ENCODE data around the gene PLEKHD1.

PLEKHD1 gene

DNA sequence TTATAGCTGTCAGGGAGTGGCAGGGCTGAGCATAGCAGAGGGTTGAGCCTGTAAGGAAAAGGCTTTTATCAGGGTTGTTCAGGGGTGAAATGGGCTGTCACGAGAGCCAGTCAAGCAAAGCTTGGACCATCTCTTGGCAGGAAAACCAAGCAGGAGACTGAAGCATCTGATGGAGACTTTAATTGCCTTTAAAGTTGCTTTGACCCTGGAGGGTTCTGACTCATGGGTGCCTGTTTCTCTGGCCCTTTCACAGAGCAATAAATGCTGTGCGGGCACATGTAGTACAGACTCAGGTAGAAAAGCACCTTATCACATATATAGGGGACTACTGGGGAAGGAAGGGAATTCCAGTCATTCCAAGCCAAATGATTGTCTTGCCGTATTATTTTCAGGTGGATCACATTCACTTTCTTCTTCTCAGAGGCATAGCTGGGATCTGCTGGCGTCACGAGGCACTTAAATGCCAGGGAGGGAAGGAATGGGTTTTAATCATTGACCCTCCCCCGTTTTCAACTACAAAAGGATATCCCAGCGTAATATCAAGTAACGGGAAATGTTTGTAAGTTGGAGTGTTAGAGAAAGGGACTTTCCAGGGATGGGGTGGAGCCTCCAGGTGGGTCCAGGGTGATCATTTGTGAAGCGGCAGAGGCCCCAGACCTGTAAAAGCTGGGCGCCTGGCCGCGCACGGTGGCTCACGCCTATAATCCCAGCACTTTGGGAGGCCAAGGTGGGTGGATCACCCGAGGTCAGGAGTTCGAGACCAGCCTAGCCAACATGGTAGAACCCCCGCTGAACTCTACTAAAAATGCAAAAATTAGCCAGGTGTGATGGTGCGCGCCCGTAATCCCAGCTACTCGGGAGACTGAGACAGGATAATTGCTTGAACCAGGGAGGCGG, 34.9 kb downstream of the PLEKHD1 start:
- DNase-seq = no peak

GRCh38 chr14:69522026-69522425, 37.5 kb downstream of the PLEKHD1 start:
- no peak for DNase-seq

- DNase-seq = no peak
Observed at GRCh38 chr14:69525896-69526295, 41.4 kb downstream of the PLEKHD1 start.

- no peak for DNase-seq
Observed at GRCh38 chr14:69527635-69528034, 43.1 kb downstream of the PLEKHD1 start.

GRCh38 chr14:69528143-69528542, 43.6 kb downstream of the PLEKHD1 start:
- no peak for DNase-seq

GRCh38 chr14:69528930-69529329, 44.4 kb downstream of the PLEKHD1 start:
- no peak for DNase-seq

DNA sequence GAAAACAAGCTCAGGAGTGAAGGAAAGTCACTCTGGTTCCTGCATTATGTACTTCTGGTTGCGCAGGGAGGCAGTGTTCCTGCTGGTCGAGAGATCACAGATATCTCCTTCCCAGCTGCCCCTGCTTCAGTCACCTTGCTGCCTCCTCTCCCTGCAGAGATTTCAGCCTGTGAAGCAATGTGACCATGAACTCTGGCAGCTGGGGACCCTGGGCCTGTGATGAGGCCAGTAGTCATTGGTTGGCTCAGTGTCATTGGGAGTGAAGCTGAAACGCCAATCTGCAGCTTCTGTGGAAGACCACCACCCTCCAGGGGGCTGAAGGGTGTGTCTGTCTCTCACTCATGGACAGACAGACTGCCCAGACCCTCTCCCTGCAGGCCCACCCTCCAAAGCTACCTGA, 45.0 kb downstream of the PLEKHD1 start:
- DNase-seq = no peak

DNA sequence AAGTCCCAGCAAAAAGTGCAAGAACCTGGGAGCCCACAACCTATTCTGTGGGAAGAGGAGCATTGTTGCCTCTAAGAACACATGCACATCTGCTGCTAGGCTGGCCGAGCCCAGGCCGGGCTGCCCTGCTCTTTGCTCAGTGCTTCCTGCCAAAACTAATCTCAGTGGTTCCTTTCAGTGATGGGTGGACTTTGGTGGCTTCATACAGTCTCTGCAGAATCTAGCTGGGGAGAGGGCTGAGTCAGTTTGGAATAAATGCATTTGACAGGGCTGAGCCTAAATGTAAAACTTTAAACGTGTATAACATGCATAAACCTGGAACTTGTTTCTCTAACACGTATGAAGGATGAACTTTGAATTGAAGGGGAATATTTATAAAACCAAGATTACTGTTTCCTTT, 45.6 kb downstream of the PLEKHD1 start:
- no peak for DNase-seq

DNA sequence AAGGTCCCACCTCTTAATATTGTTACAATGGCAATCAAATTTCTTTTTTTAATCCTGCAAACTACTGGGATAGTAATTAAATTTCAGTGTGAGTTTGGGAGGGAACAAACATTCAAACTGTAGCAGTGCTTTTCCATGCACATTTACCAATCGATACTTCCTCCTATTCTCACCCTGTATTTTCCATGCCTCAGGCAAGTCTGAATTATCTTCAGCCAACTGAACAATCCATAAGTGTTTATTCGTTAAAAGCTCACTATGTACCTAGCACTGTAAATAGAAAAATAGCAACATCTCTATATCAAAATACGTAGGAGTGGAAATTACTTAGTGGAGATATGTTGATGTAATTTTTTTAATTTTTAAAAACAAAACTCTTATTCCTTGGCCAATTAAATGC, 46.6 kb downstream of the PLEKHD1 start:
- no peak for DNase-seq

DNA sequence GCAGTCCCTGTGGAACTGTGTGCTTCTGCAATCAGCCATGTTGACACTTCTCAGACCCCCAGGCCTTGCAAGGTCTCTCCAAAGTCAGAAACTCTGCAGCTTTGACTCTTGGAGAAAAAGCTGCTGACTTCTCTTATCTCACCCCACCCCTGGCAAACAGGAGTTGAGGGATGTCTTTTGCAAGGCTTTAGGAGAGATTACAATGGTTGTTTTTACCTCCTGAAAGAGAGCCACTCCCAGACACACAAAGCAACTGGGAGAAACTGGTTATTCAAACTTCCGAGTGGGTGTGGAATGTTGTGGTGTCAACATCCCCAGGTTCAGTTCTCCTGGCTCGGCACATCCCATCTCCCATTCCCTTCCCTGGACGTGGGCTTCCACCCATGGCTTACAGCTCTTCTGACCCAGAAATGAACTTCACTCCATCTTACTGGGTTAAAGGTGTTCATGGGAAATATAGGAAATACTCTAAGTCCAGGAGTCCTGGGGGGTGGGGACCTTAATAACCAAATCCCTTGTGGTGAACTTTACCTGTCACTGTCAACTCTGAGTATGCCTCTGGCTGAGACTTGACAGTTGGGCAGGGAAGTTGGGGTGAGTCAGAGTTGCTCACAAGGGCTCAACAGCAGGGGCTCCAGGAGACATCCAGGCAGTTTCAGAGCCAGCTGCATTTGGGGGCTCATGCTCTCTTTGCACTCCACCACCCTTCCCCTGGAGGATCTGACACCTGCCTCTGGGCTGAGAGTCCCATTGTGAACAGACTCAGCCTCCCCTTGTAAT, 48.2 kb downstream of the PLEKHD1 start:
- DNase-seq = no peak

DNA sequence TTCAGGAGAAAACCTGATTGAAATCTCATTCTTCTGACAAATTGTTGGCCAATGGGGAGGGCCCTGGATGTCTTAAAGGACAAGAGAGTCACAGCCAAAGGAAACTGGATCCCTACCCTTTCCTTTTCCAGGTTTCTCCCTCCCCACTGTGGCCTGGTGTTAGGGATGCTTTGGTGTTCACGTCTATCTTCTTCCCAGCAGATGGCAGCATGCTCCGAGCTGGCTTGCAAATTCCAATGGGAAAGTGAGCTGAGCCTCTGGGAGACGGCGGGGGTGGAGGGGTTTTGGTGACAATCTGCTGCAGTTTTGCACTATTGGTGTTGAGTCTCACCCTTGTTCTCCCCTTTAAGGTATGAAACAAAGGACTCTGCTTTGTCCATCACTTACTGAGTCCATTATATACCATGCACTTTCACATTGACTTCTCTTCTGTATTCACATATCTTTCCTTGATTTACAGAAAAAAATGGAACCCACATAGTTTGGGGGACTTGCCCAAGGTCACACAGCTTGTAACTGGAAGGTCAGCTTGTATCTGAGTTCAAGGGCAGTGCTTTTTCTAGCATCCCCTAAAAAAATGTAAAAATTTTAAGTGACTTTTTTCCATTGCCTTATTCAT, 50.8 kb downstream of the PLEKHD1 start:
- peak; percentile 9 for DNase-seq

- DNase-seq = no peak
Observed at GRCh38 chr14:69536971-69537370, 52.4 kb downstream of the PLEKHD1 start.

DNA sequence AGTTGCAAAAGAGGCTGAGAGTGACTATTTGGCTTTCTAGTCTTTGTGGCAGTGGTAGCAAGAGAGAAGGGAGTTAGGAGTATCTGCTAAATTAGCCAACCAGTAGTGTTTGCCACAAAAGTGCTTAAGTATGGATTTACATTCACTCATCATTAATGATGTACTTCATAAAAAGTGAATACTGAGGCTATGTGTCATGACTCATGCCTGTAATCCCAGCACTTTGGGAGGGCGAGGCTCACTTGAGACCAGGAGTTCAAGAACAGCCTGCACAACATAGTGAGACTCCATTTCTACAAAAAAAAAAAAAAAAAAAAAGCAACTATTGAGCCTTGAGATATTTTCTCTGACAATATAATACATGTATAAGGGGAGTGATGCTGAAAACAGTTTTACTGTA, 53.4 kb downstream of the PLEKHD1 start:
- no peak for DNase-seq

DNA sequence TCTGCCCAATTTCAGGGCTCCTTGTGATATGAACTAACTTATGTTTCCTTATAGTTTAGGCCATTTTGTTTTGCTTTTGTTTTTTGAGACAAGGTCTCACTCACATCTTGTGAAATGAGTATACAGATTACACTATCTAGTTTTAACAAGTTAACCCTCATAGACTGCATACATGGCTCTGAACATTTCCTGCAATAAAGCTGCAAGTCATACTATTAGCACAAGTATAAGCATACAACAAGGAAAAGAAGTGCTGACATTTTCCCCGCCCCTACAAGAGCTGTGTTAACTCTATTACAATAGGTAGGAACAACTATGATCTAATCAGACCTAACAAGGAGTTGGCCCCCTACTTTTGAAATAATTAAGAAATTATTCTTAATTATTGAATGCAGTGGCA, 54.2 kb downstream of the PLEKHD1 start:
- DNase-seq = no peak

GRCh38 chr14:69539631-69540410, 55.3 kb downstream of the PLEKHD1 start:
- no peak for DNase-seq

DNA sequence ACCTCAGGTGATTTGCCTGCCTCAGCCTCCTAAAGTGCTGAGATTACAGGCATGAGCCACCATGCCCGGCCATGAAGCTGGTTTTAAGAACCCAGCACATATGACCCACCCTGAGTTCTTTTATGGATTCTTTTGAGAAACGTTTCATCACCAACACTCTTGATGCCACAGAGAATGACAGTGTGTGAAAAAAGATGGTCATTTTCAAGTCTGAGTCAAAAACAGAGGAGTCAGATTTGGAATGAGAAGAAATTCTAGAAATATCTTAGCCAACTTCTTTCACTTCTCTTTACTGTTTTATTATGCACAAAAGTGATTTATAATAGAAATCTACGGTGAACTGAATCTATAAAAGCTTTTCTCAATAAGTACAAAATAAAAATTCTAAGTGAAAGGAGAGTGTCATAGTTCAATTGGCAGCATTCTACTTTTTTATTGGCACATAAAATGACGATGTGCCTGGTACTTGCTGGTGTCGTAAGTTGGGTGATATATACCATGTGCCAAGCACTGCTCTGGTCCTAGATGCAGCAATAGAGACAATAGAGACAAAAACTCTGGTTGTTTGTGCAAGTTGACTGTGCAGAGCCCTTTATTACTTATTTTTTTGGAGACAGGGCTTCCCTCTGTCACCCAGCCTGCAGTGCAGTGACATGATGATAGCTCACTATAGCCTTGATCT, 56.3 kb downstream of the PLEKHD1 start:
- DNase-seq = no peak

- DNase-seq = no peak
Observed at GRCh38 chr14:69542311-69542710, 57.8 kb downstream of the PLEKHD1 start.

GRCh38 chr14:69543341-69544115, 59.0 kb downstream of the PLEKHD1 start:
- no peak for DNase-seq

GRCh38 chr14:69547701-69548348, 63.3 kb downstream of the PLEKHD1 start:
- DNase-seq = no peak

GRCh38 chr14:69548566-69548965, 64.0 kb downstream of the PLEKHD1 start:
- DNase-seq = no peak

- no peak for DNase-seq
Observed at GRCh38 chr14:69551511-69551910, 67.0 kb downstream of the PLEKHD1 start.

All from amniotic stem cell (primary cell).